Esophagus muscularis mucosa (tissue), 4 donors: ENCODE results near the gene ARHGEF2. TPM values are rescaled to one million over a fixed set of nuclear protein-coding genes. Genes with fewer than 3 reads are reported as not detected.

Source experiments
- DNase-seq: peaks from one replicate; pipeline ENCODE4 v3.0.0-alpha.2; 2017; ENCODE audit errors: extremely low spot score
- H3K27ac ChIP-seq, 4 donors: fragments of 200-600 bp; sonication (generic); replicated peaks in 1 of 4; 1 replicate in 3 of 4; 2 replicates in 1 of 4; pipeline ENCODE4 v1.5.1; 2016 to 2019; ENCODE audit warnings: mild to moderate bottlenecking in 1 of 4
- H3K27me3 ChIP-seq, 4 donors: fragments of 200-600 bp; sonication (generic); one replicate each; pipeline versions ENCODE4 v1.5.1 to v1.6.0; 2016 to 2019
- H3K36me3 ChIP-seq, 4 donors: fragments of 200-600 bp; sonication (generic); one replicate each; pipeline ENCODE4 v1.5.1; 2016 to 2019
- H3K4me1 ChIP-seq, 4 donors: fragments of 200-600 bp; sonication (generic); one replicate each; pipeline ENCODE4 v1.5.1; 2016 to 2019
- H3K4me3 ChIP-seq, 4 donors: fragments of 200-600 bp; sonication (generic); 1 replicate in 2 of 4; 2 replicates in 2 of 4; pipeline ENCODE4 v1.5.1; 2016 to 2019; ENCODE audit warnings: mild to moderate bottlenecking in 4 of 4, moderate library complexity in 1 of 4
- H3K9me3 ChIP-seq, 4 donors: fragments of 200-600 bp; sonication (generic); 1 replicate in 3 of 4; 2 replicates in 1 of 4; pipeline ENCODE4 v1.5.1; 2016 to 2019
- CTCF ChIP-seq, 3 experiments: fragments of 200-600 bp in 2 of 3; fragments of 450-650 bp in 1 of 3; sonication (generic) in 2 of 3; IDR thresholded peaks; one replicate each; pipeline ENCODE4 v1.5.1; 2017 to 2019; ENCODE audit warnings: antibody characterized with exemption in 3 of 3, mild to moderate bottlenecking in 2 of 3, moderate library complexity in 1 of 3
- EP300 ChIP-seq: sonication (generic); formaldehyde crosslinking; IDR thresholded peaks from one replicate; pipeline ENCODE4 v1.6.1; 2017; ENCODE audit warnings: antibody characterized with exemption
- POLR2A ChIP-seq: fragments of 450-650 bp; IDR thresholded peaks from one replicate; pipeline ENCODE4 v1.6.1; 2017; ENCODE audit warnings: antibody characterized with exemption, moderate library complexity, mild to moderate bottlenecking, low read depth
- POLR2AphosphoS5 ChIP-seq, 2 donors: sonication (generic); formaldehyde crosslinking; IDR thresholded peaks; one replicate each; pipeline ENCODE4 v1.6.1; 2017; ENCODE audit warnings: antibody characterized with exemption in 2 of 2
- WGBS: methylation state at CpG from one replicate; pipeline ENCODE4 v1.1.5; 2018; 5-methylcytosine and 5-hydroxymethylcytosine counted together
- intact Hi-C: fragments of 100-400 bp; cut with DNase I; formaldehyde crosslinking; loops from one replicate; pipeline ENCODE4 v1.15.1; 2023
- total RNA-seq, 4 donors: library from RNA; depleted of rRNA; stranded (reverse); fragments of >200 nt; gene quantifications; one replicate each; pipeline versions ENCODE4 v1.1.0 to v1.2.1, GENCODE V29; 2016

ARHGEF2 gene
- total RNA-seq, 4 donors from 2014 or later = 54.0 to 130 (median 91.8) TPM

GRCh38 chr1:155934936-155935590, 43.3 kb downstream of the ARHGEF2 start:
- H3K4me3 ChIP-seq = peak overlapping the region; percentile 61 to 85 (median 76)
- no peaks in the 10 kb centered on the region for H3K9me3 ChIP-seq
- peaks cover 5 to 36% (median 23%) of the 10 kb centered on the region in 4 donors for H3K36me3 ChIP-seq
- H3K4me1 ChIP-seq = peaks cover 61 to 68% (median 66%) of the 10 kb centered on the region in 4 donors
- DNase-seq = no peak
- H3K27ac ChIP-seq = peak overlapping the region; percentile 85 to 94 (median 88)
- TF ChIP-seq EP300 = no peak
- no peak for TF ChIP-seq POLR2AphosphoS5 (IDR thresholded peaks at IDR 0.05)
- TF ChIP-seq POLR2A = no peak
- no peak for TF ChIP-seq CTCF (IDR thresholded peaks at IDR 0.05)
- 81% methylated on average over 24 of the region's 24 CpGs for WGBS
- intact Hi-C loops = no loop called here
- H3K27me3 ChIP-seq = no peaks in the 10 kb centered on the region

DNA sequence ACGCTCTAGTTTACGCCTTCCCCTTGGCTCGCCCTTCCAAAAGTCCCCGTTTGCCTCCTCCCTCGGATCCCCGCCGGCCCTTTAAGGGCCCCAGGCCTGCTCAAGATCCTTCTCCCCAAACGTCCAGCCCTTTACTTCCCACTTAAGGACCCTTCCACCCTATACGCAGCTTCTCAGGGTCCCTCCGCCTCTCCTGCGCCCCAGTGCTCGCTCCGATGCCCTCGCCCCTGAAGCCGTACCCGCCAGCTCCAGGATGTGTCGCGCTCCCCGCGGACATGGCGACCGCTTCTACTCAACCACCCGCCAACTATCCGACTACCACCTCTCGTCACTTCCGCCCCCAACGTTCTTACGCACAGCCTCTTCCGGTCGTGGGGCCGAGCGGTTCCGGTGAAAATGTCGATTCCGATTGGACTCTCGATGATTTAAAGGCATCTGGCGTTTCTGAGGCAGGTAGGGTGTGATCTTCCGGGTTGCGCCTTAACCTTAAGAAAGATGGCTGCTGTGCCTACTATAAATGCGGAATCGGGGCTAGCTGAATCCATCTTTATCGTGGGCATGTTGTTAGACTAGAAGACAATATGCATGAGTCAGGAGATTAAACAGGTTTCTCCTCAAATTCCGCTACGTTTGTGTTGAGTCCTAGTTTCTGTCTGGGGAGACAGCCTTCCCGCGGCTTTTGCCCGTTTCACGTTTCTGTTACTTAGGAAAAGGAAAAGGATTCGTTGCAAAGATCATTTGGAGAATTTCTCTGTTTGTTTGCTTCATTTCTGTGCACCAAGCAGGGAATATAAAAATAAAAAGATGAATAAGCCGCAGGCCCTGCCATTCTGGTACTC, 44.0 kb downstream of the ARHGEF2 start, which contains the start of gene KHDC4:
KHDC4 (minus strand) TSS at position 317 of the 839 bp plus-strand sequence; CDS start at position 277, 40 bp downstream.
- Histone ChIP-seq H3K36me3 (peaks cover 13 to 43% (median 31%) of the 10 kb centered on the region in 4 donors), H3K27ac (peak within 1 kb of the TSS; percentile 85 to 94 (median 88)), H3K4me1 (peaks cover 54 to 68% (median 65%) of the 10 kb centered on the region in 4 donors), H3K27me3 (no peaks in the 10 kb centered on the region), H3K9me3 (no peaks in the 10 kb centered on the region), H3K4me3 (peak within 1 kb of the TSS; percentile 61 to 85 (median 76))
- TF ChIP-seq POLR2A (peak; percentile 95), EP300 (no peak), POLR2AphosphoS5 (IDR thresholded peaks at IDR 0.05) (peak; percentile 99 to 100), CTCF (IDR thresholded peaks at IDR 0.05) (peak in 2 of 3 experiments; percentile 11 to 27)
- DNase-seq = peak; percentile 99
- intact Hi-C loops = no loop called here
- WGBS = under 1% methylated on average over 49 of the region's 50 CpGs

DNA sequence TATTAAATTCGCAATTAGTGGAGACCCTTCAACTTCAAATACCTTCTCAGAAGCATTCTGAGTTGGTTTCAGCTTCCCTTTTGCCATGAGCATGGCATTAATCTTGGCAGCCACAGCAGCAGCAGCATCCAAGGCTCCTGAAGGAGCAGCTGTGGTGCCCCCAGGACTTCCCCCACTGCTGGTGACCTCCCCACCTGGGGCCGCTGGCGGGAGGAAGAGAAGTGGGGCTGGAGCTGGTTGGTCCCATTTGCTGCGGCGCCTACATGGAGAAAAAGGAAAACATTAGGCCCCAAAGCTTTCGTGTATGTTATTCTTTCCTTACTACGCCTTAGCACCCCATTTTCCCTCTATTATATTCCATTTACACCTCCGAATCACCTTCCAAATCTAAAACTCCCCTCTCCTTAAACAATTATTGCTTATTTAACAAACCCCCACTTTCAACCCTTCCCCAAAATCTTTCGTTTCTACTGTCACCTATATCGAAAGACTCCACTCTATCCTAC, 44.7 kb downstream of the ARHGEF2 start:
- peaks cover 48 to 61% (median 59%) of the 10 kb centered on the region in 4 donors for H3K4me1 ChIP-seq
- H3K4me3 ChIP-seq = peak overlapping the region; percentile 61 to 85 (median 76)
- H3K27ac ChIP-seq = peak overlapping the region; percentile 85 to 94 (median 88)
- DNase-seq = no peak
- no peak for TF ChIP-seq CTCF (IDR thresholded peaks at IDR 0.05)
- TF ChIP-seq EP300 = no peak
- TF ChIP-seq POLR2A = no peak
- no peak for TF ChIP-seq POLR2AphosphoS5 (IDR thresholded peaks at IDR 0.05)
- peaks cover 19 to 50% (median 37%) of the 10 kb centered on the region in 4 donors for H3K36me3 ChIP-seq
- H3K27me3 ChIP-seq = no peaks in the 10 kb centered on the region
- intact Hi-C loops = no loop called here
- WGBS = 3% methylated on average over 10 of the region's 10 CpGs
- H3K9me3 ChIP-seq = no peaks in the 10 kb centered on the region

DNA sequence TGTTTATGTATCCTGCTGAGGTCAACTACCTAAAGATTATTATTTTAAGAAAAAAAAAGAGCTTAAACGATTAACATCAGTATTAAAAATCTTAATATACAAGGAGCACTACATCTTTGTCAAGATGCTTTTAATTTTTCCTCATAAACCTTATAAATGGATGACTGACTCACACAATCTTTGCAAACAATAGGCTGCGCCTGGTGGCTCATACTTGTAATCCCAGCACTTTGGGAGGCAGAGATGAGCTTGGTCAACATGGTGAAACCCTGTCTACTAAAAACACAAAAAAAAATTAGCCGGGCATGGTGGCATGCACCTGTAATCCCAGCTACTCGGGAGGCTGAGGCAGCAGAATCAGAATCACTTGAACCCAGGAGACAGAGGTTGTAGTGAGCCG, 45.9 kb downstream of the ARHGEF2 start:
- intact Hi-C loops = no loop called here
- Histone ChIP-seq H3K36me3 (peaks cover 29 to 61% (median 49%) of the 10 kb centered on the region in 4 donors), H3K27me3 (no peaks in the 10 kb centered on the region), H3K9me3 (no peaks in the 10 kb centered on the region), H3K4me1 (peaks cover 41 to 52% (median 51%) of the 10 kb centered on the region in 4 donors), H3K27ac (no peak overlapping the region), H3K4me3 (peak overlapping the region in 1 of 4 donors; percentile 73)
- DNase-seq = no peak
- no peak for TF ChIP-seq CTCF (IDR thresholded peaks at IDR 0.05)
- no peak for TF ChIP-seq POLR2A
- no peak for TF ChIP-seq EP300
- no peak for TF ChIP-seq POLR2AphosphoS5 (IDR thresholded peaks at IDR 0.05)
- 83% methylated on average over 5 of the region's 5 CpGs for WGBS
